Measurements from ENCODE around the gene SPSB2.

The SPSB2 gene

DNA sequence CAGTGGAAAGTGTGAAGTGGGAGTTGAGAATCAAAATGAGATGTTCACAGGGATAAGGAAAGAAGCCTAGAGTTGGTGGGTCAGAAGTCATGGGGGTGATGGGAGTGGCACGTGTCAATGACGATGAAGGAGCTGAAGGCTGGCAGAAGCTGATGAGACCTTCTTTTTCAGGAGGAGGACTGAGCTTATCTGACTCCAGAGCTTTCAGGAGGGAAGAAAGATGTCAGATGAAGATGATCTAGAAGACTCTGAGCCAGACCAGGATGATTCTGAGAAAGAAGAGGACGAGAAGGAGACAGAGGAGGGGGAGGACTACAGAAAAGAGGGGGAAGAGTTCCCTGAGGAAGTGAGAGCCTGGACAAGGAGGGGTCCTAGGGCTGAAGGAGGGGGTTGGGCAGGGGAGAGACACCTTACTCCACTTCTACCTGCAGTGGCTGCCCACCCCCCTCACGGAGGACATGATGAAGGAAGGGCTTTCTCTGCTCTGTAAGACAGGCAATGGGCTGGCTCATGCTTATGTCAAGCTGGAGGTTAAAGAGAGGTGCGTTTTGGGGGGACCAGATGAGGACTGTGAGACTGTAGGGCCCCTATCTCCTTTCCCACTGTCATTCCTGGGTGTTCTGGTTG lies 32.4 kb upstream of the SPSB2 start:
- H3K9me2 ChIP-seq (replicated peaks; ENCODE audit: low read depth, low read length), result no peaks in the 10 kb centered on the region
- H3K79me2 ChIP-seq (ENCODE audit: insufficient read depth, low read length), result no peaks in the 10 kb centered on the region
- no peak for TF ChIP-seq EZH2phosphoT487 (IDR thresholded peaks at IDR 0.05; ENCODE audit: borderline replicate concordance)
- TF ChIP-seq, protein P1, sequence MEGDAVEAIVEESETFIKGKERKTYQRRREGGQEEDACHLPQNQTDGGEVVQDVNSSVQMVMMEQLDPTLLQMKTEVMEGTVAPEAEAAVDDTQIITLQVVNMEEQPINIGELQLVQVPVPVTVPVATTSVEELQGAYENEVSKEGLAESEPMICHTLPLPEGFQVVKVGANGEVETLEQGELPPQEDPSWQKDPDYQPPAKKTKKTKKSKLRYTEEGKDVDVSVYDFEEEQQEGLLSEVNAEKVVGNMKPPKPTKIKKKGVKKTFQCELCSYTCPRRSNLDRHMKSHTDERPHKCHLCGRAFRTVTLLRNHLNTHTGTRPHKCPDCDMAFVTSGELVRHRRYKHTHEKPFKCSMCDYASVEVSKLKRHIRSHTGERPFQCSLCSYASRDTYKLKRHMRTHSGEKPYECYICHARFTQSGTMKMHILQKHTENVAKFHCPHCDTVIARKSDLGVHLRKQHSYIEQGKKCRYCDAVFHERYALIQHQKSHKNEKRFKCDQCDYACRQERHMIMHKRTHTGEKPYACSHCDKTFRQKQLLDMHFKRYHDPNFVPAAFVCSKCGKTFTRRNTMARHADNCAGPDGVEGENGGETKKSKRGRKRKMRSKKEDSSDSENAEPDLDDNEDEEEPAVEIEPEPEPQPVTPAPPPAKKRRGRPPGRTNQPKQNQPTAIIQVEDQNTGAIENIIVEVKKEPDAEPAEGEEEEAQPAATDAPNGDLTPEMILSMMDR (conservative IDR thresholded peaks at IDR 0.05; ENCODE audit: low read length), result no peak
- no peaks in the 10 kb centered on the region for H4K20me1 ChIP-seq (ENCODE audit: insufficient read depth, low read length, poor library complexity, severe bottlenecking)
- H3F3A ChIP-seq (ENCODE audit: low read depth), result no peaks in the 10 kb centered on the region; the same call in 1 of the 2 replicates
- H3K9me3 ChIP-seq (ENCODE audit: insufficient read depth, low read depth, low read length), result no peaks in the 10 kb centered on the region
- peak overlapping the region; percentile 79 for H3K9ac ChIP-seq (ENCODE audit: low read depth, low read length, poor library complexity, severe bottlenecking)
- H3K4me3 ChIP-seq (ENCODE audit: low read length, poor library complexity, severe bottlenecking), result peak overlapping the region; percentile 91
- H3K27me3 ChIP-seq (ENCODE audit: insufficient read depth, low read length, poor library complexity, severe bottlenecking), result no peaks in the 10 kb centered on the region
- peaks cover 22% of the 10 kb centered on the region for H3K4me1 ChIP-seq (ENCODE audit: insufficient read depth, low read length, poor library complexity, severe bottlenecking)
- H3K36me3 ChIP-seq (ENCODE audit: insufficient read depth, low read length), result no peaks in the 10 kb centered on the region
- peak overlapping the region; percentile 78 for H3K4me2 ChIP-seq (ENCODE audit: low read depth, low read length, poor library complexity, severe bottlenecking)
- H2AFZ ChIP-seq (ENCODE audit: low read length), result no peak overlapping the region

DNA sequence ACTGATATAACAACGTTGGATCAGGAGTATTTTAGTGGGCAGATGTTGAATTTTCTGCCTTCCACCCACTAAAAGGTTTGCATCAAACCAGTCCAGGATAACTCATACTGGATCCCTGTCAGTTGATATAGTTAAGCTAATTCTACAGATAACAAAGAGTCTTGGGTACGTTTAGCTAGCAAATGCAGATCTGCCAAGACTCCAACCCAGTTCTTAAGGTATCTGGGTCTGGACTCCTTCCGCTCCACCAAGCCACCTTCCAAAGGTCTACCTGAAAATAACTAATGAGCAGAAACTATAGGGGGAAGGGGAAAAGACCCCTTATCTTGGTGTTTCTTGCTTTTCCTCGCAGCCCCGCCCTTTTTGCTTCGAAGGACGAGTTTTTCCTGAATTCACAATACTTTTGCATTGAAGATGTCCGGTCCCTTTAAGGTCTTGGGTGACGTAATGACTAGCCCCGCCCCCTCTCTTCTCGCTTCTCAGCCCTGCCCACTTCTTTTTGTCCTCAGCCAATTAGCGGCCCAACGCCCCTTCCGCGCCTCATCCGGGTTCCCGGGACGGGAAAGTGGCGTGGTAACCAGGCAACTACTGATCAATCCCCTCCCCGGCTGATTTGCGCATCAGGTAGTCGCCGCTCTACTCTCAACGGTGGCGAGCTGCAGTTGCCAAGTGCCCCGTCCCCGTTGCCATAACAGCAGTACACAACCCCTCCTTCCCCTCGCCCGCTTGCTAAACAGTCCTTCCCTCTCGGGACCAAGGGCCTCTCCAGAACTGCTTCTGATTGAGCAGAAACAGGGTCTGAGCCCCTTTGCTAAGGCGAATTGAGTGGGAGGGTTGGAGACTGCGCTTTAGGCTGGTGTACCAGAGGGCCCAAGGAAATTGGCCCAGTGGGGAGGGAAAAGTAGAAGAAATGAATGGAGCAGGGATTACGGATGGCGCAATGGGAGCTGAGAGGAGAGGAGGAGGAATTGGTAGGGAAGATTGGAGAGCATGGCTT lies 31.5 kb upstream of the SPSB2 start, which contains the start of gene LRRC23:
TSS of gene LRRC23 (plus strand) at position 543 of the 997 bp plus-strand sequence. CDS start 812 bp downstream, outside the sequence.
- peak within 1 kb of the TSS; percentile 79 for H3K9ac ChIP-seq (ENCODE audit: low read depth, low read length, poor library complexity, severe bottlenecking)
- peaks cover 30% of the 10 kb centered on the region for H3K4me1 ChIP-seq (ENCODE audit: insufficient read depth, low read length, poor library complexity, severe bottlenecking)
- peak within 1 kb of the TSS; percentile 78 for H3K4me2 ChIP-seq (ENCODE audit: low read depth, low read length, poor library complexity, severe bottlenecking)
- no peaks in the 10 kb centered on the region for H3K36me3 ChIP-seq (ENCODE audit: insufficient read depth, low read length)
- peak within 1 kb of the TSS; percentile 91 for H3K4me3 ChIP-seq (ENCODE audit: low read length, poor library complexity, severe bottlenecking)
- no peaks in the 10 kb centered on the region for H3K27me3 ChIP-seq (ENCODE audit: insufficient read depth, low read length, poor library complexity, severe bottlenecking)
- peak within 1 kb of the TSS; percentile 82 for H2AFZ ChIP-seq (ENCODE audit: low read length)
- H3K9me3 ChIP-seq (ENCODE audit: insufficient read depth, low read depth, low read length), result no peaks in the 10 kb centered on the region
- TF ChIP-seq, protein P1 (conservative IDR thresholded peaks at IDR 0.05; ENCODE audit: low read length), result no peak
- TF ChIP-seq EZH2phosphoT487 (IDR thresholded peaks at IDR 0.05; ENCODE audit: borderline replicate concordance), result no peak
- H3K79me2 ChIP-seq (ENCODE audit: insufficient read depth, low read length), result no peaks in the 10 kb centered on the region
- H3F3A ChIP-seq (ENCODE audit: low read depth), result no peaks in the 10 kb centered on the region; the same call in 1 of the 2 replicates
- H3K9me2 ChIP-seq (replicated peaks; ENCODE audit: low read depth, low read length), result no peaks in the 10 kb centered on the region
- H4K20me1 ChIP-seq (ENCODE audit: insufficient read depth, low read length, poor library complexity, severe bottlenecking), result no peaks in the 10 kb centered on the region

DNA sequence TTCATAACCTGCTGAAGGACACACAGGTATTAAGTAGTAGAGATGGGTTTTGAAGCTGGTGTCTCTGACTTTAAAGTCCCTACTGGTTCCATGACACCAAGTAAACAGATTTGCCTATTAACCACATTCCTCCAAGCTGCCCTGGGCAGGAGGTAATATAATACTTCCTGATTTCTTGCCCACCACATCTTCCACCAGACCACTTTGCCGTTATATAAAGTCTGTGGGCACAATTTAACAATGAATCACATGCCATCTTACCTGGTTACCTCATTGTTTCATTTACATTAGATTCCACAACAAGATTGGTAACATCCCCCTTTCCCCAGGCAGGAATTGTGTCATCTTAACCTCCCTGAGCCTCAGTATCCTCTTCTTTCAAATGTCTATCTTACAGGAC lies 30.6 kb upstream of the SPSB2 start:
- Histone ChIP-seq H3F3A (ENCODE audit: low read depth) (no peaks in the 10 kb centered on the region; the same call in 1 of the 2 replicates), H3K79me2 (ENCODE audit: insufficient read depth, low read length) (no peaks in the 10 kb centered on the region), H3K9ac (ENCODE audit: low read depth, low read length, poor library complexity, severe bottlenecking) (peak overlapping the region; percentile 79), H3K27me3 (ENCODE audit: insufficient read depth, low read length, poor library complexity, severe bottlenecking) (no peaks in the 10 kb centered on the region), H3K4me2 (ENCODE audit: low read depth, low read length, poor library complexity, severe bottlenecking) (peak overlapping the region; percentile 78), H3K4me1 (ENCODE audit: insufficient read depth, low read length, poor library complexity, severe bottlenecking) (peaks cover 32% of the 10 kb centered on the region), H3K36me3 (ENCODE audit: insufficient read depth, low read length) (no peaks in the 10 kb centered on the region), H3K4me3 (ENCODE audit: low read length, poor library complexity, severe bottlenecking) (peak overlapping the region; percentile 91), H3K9me3 (ENCODE audit: insufficient read depth, low read depth, low read length) (no peaks in the 10 kb centered on the region), H3K9me2 (replicated peaks; ENCODE audit: low read depth, low read length) (no peaks in the 10 kb centered on the region), H4K20me1 (ENCODE audit: insufficient read depth, low read length, poor library complexity, severe bottlenecking) (no peaks in the 10 kb centered on the region), H2AFZ (ENCODE audit: low read length) (peak overlapping the region; percentile 82)
- TF ChIP-seq, protein P1 (conservative IDR thresholded peaks at IDR 0.05; ENCODE audit: low read length), result no peak
- TF ChIP-seq EZH2phosphoT487 (IDR thresholded peaks at IDR 0.05; ENCODE audit: borderline replicate concordance), result no peak
